GM12892 (cell line): ENCODE data around the gene TBC1D5.

Source experiments
- POLR2A ChIP-seq: IDR thresholded peaks from 2 replicates; pipeline ENCODE4 v1.6.1; 2011; ENCODE audit warnings: low read depth, low read length, control low read depth
- POLR2AphosphoS5 ChIP-seq: IDR thresholded peaks from 2 replicates; pipeline ENCODE4 v1.6.1; 2011; ENCODE audit warnings: low read depth, low read length, control low read depth

GRCh38 chr3:17261627-17262369, 480.6 kb downstream of the TBC1D5 start:
- TF ChIP-seq POLR2AphosphoS5, result no peak
- no peak for TF ChIP-seq POLR2A
